T-helper 9 cell (primary cell): ENCODE data around the gene OR2H2.

Source experiments
- DNase-seq: peaks from one replicate; pipeline ENCODE4 v3.0.0-alpha.2; 2020

Gene OR2H2

GRCh38 chr6:29631209-29631810 is 46.4 kb downstream of the OR2H2 start:
- no peak for DNase-seq

GRCh38 chr6:29631860-29632731 is 47.2 kb downstream of the OR2H2 start:
- DNase-seq, result peak; percentile 63

GRCh38 chr6:29632789-29633533 is 48.0 kb downstream of the OR2H2 start, which contains the start of gene GABBR1:
TSS of gene GABBR1 (minus strand) at chr6:29633183. CDS start at chr6:29632385, 798 bp downstream.
- peak; percentile 70 for DNase-seq

GRCh38 chr6:29633534-29633905 is 48.6 kb downstream of the OR2H2 start:
- DNase-seq, result no peak

- no peak for DNase-seq
These were observed 52.3 kb downstream of the OR2H2 start for GRCh38 chr6:29637247-29637646.
